ENCODE measurements around the gene NEK7.
"Not testable (repeated sequence)": the region's sequence is repeated elsewhere in the genome, so short reads cannot be mapped to it uniquely, and the experiment has no call there.

NEK7 gene

DNA sequence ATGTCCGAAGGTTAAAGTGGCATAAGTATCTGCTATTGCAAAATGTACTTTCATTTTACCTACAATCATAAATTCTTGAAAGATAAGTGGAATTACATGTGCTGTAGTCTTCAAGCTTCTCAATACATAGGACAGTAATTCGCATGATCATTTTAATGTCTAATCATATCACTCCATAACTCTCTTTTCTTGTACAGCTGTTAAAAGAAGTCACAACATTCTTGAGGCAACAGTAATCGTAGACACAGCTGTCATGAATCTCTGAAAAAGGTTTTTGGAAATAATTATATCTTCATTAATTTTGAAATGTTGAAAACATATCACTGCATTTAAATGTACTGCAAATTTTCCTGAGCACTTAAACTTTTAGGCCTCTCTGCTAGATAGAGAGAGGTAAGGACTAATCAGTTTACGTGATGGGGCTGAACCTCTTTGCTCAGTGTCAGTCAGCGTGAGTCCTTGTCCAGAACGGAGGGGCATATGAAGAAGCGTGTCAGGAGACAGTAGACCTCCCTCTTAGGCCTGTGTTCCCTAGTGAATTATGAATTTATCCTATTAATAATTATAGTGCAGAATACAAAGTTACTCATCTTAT lies 133.4 kb downstream of the NEK7 start:
- no peak for DNase-seq (ENCODE audit: low read depth in 2 of 2)

- no peak for DNase-seq (ENCODE audit: low read depth in 2 of 2)
Measured at GRCh38 chr1:198291036-198291435, 134.2 kb downstream of the NEK7 start.

GRCh38 chr1:198291924-198292323 lies 135.1 kb downstream of the NEK7 start:
- no peak for DNase-seq (ENCODE audit: low read depth in 2 of 2)

DNA sequence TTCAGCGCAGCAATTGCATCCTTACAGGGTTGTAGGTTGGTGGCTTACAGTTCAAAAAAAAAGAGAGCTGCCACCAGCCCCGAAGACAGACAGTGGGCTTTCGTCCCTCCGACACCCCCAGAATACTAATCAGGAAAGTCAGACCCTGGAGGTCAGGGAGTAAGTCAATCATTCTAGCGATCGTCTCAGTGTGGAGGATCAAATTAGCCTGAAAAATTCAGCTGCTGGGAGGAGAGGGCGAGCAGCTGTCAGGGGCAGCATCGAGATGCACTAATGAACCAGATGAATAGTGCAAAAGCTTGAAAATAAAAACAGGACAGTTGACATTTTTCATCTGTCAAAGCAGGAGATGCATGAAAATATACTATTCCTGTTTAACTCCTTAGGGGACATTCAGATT lies 138.4 kb downstream of the NEK7 start:
- DNase-seq (ENCODE audit: low read depth in 2 of 2), result no peak

DNA sequence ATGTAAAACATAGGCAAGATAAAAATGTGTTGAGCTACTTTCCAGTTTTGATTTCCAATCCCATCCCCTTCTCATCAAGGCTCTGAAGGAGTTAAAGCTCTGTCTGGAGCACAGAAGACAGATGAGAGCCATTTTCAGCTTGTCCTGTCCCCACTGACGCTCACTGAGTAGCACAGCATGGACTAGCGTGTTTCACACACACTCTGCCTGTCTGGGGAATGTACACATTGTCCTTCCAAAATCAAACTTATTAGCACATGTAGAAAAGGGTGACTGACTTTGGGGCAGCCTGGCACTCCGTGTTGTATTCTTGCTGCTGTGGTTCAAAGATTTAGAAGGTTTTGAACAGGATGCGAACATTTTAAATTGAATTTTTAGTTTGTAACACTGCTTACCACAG lies 139.2 kb downstream of the NEK7 start:
- no peak for DNase-seq (ENCODE audit: low read depth in 2 of 2)

GRCh38 chr1:198297281-198297680 lies 140.5 kb downstream of the NEK7 start:
- no peak for DNase-seq (ENCODE audit: low read depth in 2 of 2)

GRCh38 chr1:198298640-198299039 lies 141.8 kb downstream of the NEK7 start:
- DNase-seq (ENCODE audit: low read depth in 2 of 2), result no peak

- no peak for DNase-seq (ENCODE audit: low read depth in 2 of 2)
Measured at GRCh38 chr1:198300451-198300850, 143.7 kb downstream of the NEK7 start.

DNA sequence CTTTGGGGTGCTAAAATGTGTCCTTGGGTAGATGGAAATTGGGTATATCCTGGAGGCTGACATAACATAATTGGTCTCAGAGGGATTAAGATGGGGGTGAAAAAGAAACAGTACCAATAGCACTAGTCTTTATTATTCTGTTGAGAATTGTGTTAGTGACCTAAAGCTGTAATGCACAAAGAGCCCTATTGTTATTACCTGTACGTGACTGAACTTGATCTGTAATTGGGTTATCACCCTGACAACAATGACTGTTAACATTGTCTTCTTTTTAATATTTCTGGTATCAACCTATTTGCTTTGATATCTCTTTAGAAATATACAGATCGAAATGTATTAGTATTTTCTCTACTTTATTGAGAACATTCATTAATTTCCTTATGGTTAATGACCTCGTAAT lies 147.6 kb downstream of the NEK7 start:
- no peak for DNase-seq (ENCODE audit: low read depth in 2 of 2)

DNA sequence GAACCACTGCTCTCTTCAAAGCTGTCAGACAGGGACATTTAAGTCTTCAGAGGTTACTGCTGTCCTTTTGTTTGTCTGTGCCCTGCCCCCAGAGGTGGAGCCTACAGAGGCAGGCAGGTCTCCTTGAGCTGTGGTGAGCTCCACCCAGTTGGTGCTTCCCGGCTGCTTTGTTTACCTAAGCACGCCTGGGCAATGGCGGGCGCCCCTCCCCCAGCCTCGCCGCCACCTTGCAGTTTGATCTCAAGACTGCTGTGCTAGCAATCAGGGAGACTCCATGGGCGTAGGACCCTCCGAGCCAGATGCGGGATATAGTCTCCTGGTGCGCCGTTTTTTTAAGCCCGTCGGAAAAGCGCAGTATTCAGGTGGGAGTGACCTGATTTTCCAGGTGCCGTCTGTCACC lies 158.0 kb downstream of the NEK7 start:
- DNase-seq (ENCODE audit: low read depth in 2 of 2), result not testable (repeated sequence)

- not testable (repeated sequence) for DNase-seq (ENCODE audit: low read depth in 2 of 2)
Measured at GRCh38 chr1:198315331-198315730, 158.5 kb downstream of the NEK7 start.

DNA sequence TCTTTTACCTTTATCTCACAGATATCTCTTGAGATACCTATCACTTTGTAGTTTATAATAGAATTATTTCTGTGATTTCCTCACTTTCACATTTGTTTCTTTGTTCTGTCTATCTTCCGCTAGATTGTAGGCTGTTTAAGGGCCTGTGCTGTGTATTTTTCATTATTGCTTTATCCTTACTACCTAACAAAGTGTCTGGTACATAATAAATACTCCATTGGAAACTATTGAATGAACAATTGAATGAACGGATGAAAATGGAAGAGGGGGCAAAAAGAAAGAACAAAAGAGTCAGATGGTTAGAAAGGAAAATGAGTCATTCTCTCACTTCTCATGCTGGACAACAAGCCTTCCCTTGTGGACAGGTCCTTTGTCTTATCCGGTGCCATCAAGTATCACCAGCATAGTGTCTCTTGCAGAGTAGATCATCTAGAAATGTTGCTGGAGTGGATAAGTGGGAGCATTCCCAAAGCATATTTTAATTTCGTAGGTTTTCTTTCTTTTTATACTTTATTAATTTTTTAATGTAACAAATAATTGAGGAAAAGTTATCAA lies 159.8 kb downstream of the NEK7 start:
- DNase-seq (ENCODE audit: low read depth in 2 of 2), result no peak

DNA sequence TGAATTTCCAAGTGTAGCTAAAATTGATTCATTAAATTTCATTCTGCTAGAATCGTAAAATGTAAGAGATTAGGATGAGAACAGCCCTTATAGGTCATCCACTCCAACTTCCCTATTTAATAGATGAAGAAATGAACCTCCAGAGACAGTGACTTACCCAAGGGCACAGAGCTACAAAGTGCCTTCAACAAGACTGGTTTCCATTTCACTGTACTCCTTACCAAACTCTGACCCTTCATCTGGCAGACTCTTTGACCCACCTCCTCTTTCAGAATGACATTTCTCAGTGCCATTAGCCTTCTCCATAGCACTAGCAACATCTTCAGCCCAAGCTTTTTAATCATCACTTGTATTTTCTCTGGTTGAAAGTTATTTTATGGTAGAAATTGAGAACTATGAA lies 161.3 kb downstream of the NEK7 start:
- no peak for DNase-seq (ENCODE audit: low read depth in 2 of 2)

DNA sequence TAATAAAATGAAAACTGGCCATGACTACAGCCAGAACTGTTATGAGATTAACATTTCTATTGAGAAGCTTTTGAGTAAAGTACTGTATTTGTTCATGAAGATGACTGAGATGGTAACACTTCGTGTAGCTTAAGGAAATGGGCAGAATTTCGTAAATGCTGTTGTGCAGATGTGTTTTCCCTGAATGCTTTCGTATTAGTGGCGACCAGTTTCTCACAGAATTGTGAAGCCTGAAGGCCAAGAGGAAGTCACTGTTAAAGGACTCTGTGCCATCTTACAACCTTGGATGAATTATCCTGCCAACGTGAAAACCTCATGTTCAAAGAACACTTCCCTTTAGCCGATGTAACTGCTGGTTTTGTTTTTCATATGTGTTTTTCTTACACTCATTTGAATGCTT lies 164.0 kb downstream of the NEK7 start:
- DNase-seq (ENCODE audit: low read depth in 2 of 2), result no peak

- no peak for DNase-seq (ENCODE audit: low read depth in 2 of 2)
Measured at GRCh38 chr1:198326232-198326631, 169.4 kb downstream of the NEK7 start.

DNA sequence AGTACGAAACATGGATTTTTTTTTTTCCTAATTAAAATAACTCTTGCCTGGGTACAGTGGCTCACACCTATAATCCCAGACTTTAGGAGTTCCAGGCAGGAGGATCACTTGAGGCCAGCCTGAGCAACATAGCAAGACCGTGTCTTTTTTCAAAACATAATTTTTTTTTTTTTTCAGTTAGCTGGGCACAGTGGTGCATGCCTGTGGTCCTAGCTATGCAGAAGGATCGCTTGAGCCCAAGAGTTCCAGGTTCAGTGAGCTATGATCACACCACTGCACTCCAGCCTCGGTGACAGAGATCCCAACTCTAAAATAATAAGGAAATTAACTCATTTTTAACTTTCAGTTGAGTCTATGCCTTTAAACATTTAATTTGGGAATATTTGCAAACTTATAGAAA lies 170.1 kb downstream of the NEK7 start:
- DNase-seq (ENCODE audit: low read depth in 2 of 2), result no peak

- DNase-seq (ENCODE audit: low read depth in 2 of 2), result no peak
Measured at GRCh38 chr1:198328458-198329032, 171.7 kb downstream of the NEK7 start.

GRCh38 chr1:198330982-198331615 lies 174.3 kb downstream of the NEK7 start:
- no peak for DNase-seq (ENCODE audit: low read depth in 2 of 2)

DNA sequence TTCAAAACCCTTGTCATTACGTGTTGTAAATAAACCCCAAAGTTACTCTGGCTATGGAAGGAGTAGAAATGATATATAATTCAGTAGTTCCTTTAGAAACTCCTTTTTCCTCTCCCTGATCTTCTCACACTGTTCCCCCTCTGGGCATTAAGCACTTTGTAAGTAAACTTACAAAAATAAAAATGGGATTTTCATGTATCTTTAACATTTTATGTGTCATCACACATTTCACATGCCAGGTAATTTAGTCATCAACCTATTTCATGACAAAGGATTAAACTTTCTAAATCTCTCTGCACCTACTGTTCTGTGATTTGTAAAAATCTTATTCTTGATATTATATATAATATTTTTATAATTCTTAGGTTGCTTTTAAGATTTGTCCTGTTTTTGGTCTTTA lies 176.9 kb downstream of the NEK7 start:
- no peak for DNase-seq (ENCODE audit: low read depth in 2 of 2)

DNA sequence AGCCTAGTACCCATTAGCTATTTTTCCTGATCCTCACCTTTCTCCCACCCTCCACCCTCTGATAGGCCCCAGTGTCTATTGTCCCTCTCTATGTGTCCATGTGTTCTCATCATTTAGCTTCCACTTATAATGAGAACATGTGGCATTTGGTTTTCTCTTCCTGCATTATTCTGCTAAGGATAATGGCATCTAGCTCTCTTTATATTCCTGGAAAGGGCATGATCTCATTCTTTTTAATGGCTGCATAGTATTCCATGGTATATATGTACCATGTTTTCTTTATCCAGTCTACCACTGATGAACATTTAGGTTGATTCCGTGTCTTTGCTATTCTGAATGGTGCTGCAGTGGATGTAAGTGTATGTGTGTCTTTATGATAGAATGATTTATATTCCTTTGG lies 178.9 kb downstream of the NEK7 start:
- no peak for DNase-seq (ENCODE audit: low read depth in 2 of 2)

DNA sequence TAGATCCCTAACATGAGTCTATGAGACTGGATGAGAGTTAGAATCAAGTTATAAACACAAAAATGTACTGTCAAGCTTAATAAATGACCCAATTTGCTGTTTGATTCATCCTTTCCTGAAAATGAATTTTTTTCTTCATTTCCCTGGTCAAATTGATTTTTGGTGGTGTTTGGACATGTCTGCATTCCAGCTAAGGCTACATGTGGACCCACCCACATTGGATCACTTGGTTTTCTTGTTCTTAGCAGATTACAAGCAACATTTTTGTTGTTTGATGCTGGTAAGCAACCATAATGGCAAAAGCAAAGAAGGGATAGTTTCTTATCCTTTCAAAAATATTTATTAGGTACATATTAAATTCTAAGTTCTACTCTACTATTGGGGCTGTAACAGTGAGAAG lies 181.1 kb downstream of the NEK7 start:
- DNase-seq (ENCODE audit: low read depth in 2 of 2), result no peak

GRCh38 chr1:198340139-198340538 lies 183.3 kb downstream of the NEK7 start:
- no peak for DNase-seq (ENCODE audit: low read depth in 2 of 2)

GRCh38 chr1:198346178-198346577 lies 189.4 kb downstream of the NEK7 start:
- no peak for DNase-seq (ENCODE audit: low read depth in 2 of 2)
